Breast epithelium (tissue), 4 donors: ENCODE results near the gene PTPN6. TPM values are rescaled to one million over a fixed set of nuclear protein-coding genes. Genes with fewer than 3 reads are reported as not detected.

Experiments
- DNase-seq, 2 donors: peaks; one replicate each; pipeline ENCODE4 v3.0.0-alpha.2; 2019; ENCODE audit warnings: low spot score in 2 of 2
- H3K27ac ChIP-seq, 2 donors: fragments of 200-600 bp; sonication (generic) in 1 of 2; one replicate each; pipeline ENCODE4 v1.5.1; 2016 to 2019; ENCODE audit warnings: mild to moderate bottlenecking in 1 of 2
- H3K27me3 ChIP-seq, 2 donors: fragments of 200-600 bp; sonication (generic) in 1 of 2; one replicate each; pipeline versions ENCODE4 v1.5.1 to v1.6.0; 2017 to 2019; ENCODE audit warnings: control low read depth in 1 of 2, mild to moderate bottlenecking in 1 of 2
- H3K36me3 ChIP-seq: fragments of 200-600 bp; one replicate; pipeline ENCODE4 v1.5.1; 2019
- H3K4me1 ChIP-seq, 2 donors: fragments of 200-600 bp; sonication (generic); one replicate each; pipeline ENCODE4 v1.5.1; 2016 to 2019; ENCODE audit warnings: control low read depth in 1 of 2
- H3K4me3 ChIP-seq, 3 donors: fragments of 200-600 bp; sonication (generic); 1 replicate in 2 of 3; 2 replicates in 1 of 3; pipeline ENCODE4 v1.5.1; 2016 to 2019; ENCODE audit warnings: mild to moderate bottlenecking in 3 of 3, moderate library complexity in 2 of 3
- H3K9me3 ChIP-seq, 2 donors: fragments of 200-600 bp; sonication (generic) in 1 of 2; one replicate each; pipeline ENCODE4 v1.5.1; 2016 to 2019; ENCODE audit warnings: control low read depth in 1 of 2
- CTCF ChIP-seq, 3 donors: fragments of 450-650 bp; IDR thresholded peaks; one replicate each; pipeline ENCODE4 v1.5.1; 2016 to 2017; ENCODE audit warnings: antibody characterized with exemption in 3 of 3, mild to moderate bottlenecking in 3 of 3, moderate library complexity in 3 of 3
- POLR2A ChIP-seq: fragments of 450-650 bp; IDR thresholded peaks from one replicate; pipeline ENCODE4 v1.6.1; 2016; ENCODE audit warnings: antibody characterized with exemption, mild to moderate bottlenecking, moderate library complexity
- POLR2AphosphoS5 ChIP-seq, 3 donors: sonication (generic); formaldehyde crosslinking; IDR thresholded peaks; one replicate each; pipeline ENCODE4 v1.6.1; 2017; ENCODE audit warnings: antibody characterized with exemption in 3 of 3
- intact Hi-C: fragments of 100-400 bp; cut with DNase I; formaldehyde crosslinking; loops from one replicate; pipeline ENCODE4 v1.15.1; 2023; ENCODE audit warnings: low total_unique reads
- total RNA-seq, 3 donors: library from RNA; depleted of rRNA; stranded (reverse); fragments of >200 nt; gene quantifications; one replicate each; pipeline ENCODE4 v1.1.0, GENCODE V29; 2016

The PTPN6 gene
- total RNA-seq, 3 donors from 2014 or later = 14.7 to 28.0 (median 20.3) TPM

GRCh38 chr12:6961695-6962284, 10.6 kb downstream of the PTPN6 start:
- H3K27ac ChIP-seq = peak overlapping the region; percentile 98 to 99
- no peak for TF ChIP-seq POLR2A
- TF ChIP-seq POLR2AphosphoS5 (IDR thresholded peaks at IDR 0.05) = no peak
- TF ChIP-seq CTCF (IDR thresholded peaks at IDR 0.05) = peak; percentile 25 to 43 (median 26)

GRCh38 chr12:6962285-6963015, 11.3 kb downstream of the PTPN6 start:
- TF ChIP-seq CTCF (IDR thresholded peaks at IDR 0.05) = no peak
- no peak for TF ChIP-seq POLR2AphosphoS5 (IDR thresholded peaks at IDR 0.05)
- TF ChIP-seq POLR2A = no peak
- no peak for DNase-seq
- peak overlapping the region; percentile 98 to 99 for H3K27ac ChIP-seq
- intact Hi-C loops = loop anchor here (10.0 kb wide), 1 partner anchor 98 kb away; the partner anchor contains the start of gene TPI1
- no peaks in the 10 kb centered on the region for H3K36me3 ChIP-seq
- no peaks in the 10 kb centered on the region for H3K9me3 ChIP-seq
- peaks cover 8 to 22% of the 10 kb centered on the region in 2 donors for H3K4me1 ChIP-seq
- H3K27me3 ChIP-seq = no peaks in the 10 kb centered on the region
- peak overlapping the region; percentile 24 to 78 (median 76) for H3K4me3 ChIP-seq

More at GRCh38 chr12:6961695-6962284, 10.6 kb downstream of the PTPN6 start:
- H3K27me3 ChIP-seq = no peaks in the 10 kb centered on the region
- peak overlapping the region; percentile 24 to 78 (median 76) for H3K4me3 ChIP-seq
- H3K4me1 ChIP-seq = peaks cover 8 to 22% of the 10 kb centered on the region in 2 donors
- DNase-seq = peak in 1 of 2 donors; percentile 55
- intact Hi-C loops = loop anchor here (10.0 kb wide), 1 partner anchor 97 kb away; the partner anchor contains the start of gene TPI1
- no peaks in the 10 kb centered on the region for H3K9me3 ChIP-seq
- no peaks in the 10 kb centered on the region for H3K36me3 ChIP-seq

GRCh38 chr12:6963016-6963731, 12.0 kb downstream of the PTPN6 start:
- peaks cover 7% of the 10 kb centered on the region for H3K36me3 ChIP-seq
- H3K27ac ChIP-seq = peak overlapping the region; percentile 98 to 99
- DNase-seq = peak; percentile 92 to 96
- intact Hi-C loops = loop anchor here (10.0 kb wide), 1 partner anchor 98 kb away; the partner anchor contains the start of gene TPI1
- peak; percentile 58 to 93 (median 80) for TF ChIP-seq POLR2AphosphoS5 (IDR thresholded peaks at IDR 0.05)
- peak; percentile 48 to 79 (median 66) for TF ChIP-seq CTCF (IDR thresholded peaks at IDR 0.05)
- TF ChIP-seq POLR2A = peak; percentile 90
- H3K4me1 ChIP-seq = peaks cover 8 to 28% of the 10 kb centered on the region in 2 donors
- peak overlapping the region in 2 of 3 donors; percentile 76 to 78 for H3K4me3 ChIP-seq
- no peaks in the 10 kb centered on the region for H3K9me3 ChIP-seq
- no peaks in the 10 kb centered on the region for H3K27me3 ChIP-seq

GRCh38 chr12:6963791-6964413, 12.7 kb downstream of the PTPN6 start:
- peaks cover 8% of the 10 kb centered on the region for H3K36me3 ChIP-seq
- H3K4me1 ChIP-seq = peaks cover 8 to 35% of the 10 kb centered on the region in 2 donors
- no peaks in the 10 kb centered on the region for H3K27me3 ChIP-seq
- intact Hi-C loops = loop anchor here (10.0 kb wide), 1 partner anchor 99 kb away; the partner anchor contains the start of gene TPI1
- no peaks in the 10 kb centered on the region for H3K9me3 ChIP-seq
- H3K27ac ChIP-seq = peak overlapping the region; percentile 98 to 99
- no peak for DNase-seq
- TF ChIP-seq CTCF (IDR thresholded peaks at IDR 0.05) = no peak
- no peak for TF ChIP-seq POLR2AphosphoS5 (IDR thresholded peaks at IDR 0.05)
- TF ChIP-seq POLR2A = no peak
- H3K4me3 ChIP-seq = peak overlapping the region in 2 of 3 donors; percentile 76 to 78
